ENCODE data around the gene OAT.
"Not testable (repeated sequence)": the region's sequence is repeated elsewhere in the genome, so short reads cannot be mapped to it uniquely, and the experiment has no call there.

DNA sequence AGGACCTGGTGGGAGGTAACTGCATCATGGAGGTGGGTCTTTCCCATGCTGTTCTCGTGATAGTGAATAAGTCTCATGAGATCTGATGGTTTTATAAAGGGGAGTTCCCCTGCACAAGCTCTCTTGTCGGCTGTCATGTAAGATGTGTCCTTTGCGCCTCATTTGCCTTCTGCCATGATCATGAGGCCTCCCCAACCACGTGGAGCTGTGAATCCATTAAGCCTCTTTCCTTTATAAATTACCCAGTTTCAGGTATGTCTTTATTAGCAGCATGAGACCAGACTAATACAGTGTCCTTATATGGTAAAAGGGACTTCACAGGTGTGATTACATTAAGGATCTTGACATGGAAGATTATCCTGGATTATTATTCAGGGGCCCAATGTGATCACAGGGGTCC lies 49.2 kb downstream of the OAT start:
- not testable (repeated sequence) for TF ChIP-seq GABPA (IDR thresholded peaks at IDR 0.05; ENCODE audit: low read depth); SUPT20H (IDR thresholded peaks at IDR 0.05; ENCODE audit: borderline replicate concordance, control insufficient read depth, low read depth, low read length); POLR2A (IDR thresholded peaks at IDR 0.05; ENCODE audit: low read depth, low read length); HDGF (IDR thresholded peaks at IDR 0.05); MYC (IDR thresholded peaks at IDR 0.05; ENCODE audit: insufficient read depth, insufficient read length, insufficient replicate concordance, low read length, severe bottlenecking)
- TF ChIP-seq, protein P1, sequence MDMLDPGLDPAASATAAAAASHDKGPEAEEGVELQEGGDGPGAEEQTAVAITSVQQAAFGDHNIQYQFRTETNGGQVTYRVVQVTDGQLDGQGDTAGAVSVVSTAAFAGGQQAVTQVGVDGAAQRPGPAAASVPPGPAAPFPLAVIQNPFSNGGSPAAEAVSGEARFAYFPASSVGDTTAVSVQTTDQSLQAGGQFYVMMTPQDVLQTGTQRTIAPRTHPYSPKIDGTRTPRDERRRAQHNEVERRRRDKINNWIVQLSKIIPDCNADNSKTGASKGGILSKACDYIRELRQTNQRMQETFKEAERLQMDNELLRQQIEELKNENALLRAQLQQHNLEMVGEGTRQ (IDR thresholded peaks at IDR 0.05; ENCODE audit: borderline replicate concordance, low read depth, low read length): not testable (repeated sequence)
- TF ChIP-seq, protein P2, sequence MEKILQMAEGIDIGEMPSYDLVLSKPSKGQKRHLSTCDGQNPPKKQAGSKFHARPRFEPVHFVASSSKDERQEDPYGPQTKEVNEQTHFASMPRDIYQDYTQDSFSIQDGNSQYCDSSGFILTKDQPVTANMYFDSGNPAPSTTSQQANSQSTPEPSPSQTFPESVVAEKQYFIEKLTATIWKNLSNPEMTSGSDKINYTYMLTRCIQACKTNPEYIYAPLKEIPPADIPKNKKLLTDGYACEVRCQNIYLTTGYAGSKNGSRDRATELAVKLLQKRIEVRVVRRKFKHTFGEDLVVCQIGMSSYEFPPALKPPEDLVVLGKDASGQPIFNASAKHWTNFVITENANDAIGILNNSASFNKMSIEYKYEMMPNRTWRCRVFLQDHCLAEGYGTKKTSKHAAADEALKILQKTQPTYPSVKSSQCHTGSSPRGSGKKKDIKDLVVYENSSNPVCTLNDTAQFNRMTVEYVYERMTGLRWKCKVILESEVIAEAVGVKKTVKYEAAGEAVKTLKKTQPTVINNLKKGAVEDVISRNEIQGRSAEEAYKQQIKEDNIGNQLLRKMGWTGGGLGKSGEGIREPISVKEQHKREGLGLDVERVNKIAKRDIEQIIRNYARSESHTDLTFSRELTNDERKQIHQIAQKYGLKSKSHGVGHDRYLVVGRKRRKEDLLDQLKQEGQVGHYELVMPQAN (conservative IDR thresholded peaks at IDR 0.05): not testable (repeated sequence)
- TF ChIP-seq, protein P3, sequence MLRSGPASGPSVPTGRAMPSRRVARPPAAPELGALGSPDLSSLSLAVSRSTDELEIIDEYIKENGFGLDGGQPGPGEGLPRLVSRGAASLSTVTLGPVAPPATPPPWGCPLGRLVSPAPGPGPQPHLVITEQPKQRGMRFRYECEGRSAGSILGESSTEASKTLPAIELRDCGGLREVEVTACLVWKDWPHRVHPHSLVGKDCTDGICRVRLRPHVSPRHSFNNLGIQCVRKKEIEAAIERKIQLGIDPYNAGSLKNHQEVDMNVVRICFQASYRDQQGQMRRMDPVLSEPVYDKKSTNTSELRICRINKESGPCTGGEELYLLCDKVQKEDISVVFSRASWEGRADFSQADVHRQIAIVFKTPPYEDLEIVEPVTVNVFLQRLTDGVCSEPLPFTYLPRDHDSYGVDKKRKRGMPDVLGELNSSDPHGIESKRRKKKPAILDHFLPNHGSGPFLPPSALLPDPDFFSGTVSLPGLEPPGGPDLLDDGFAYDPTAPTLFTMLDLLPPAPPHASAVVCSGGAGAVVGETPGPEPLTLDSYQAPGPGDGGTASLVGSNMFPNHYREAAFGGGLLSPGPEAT (IDR thresholded peaks at IDR 0.05; ENCODE audit: low read depth): not testable (repeated sequence)
- TF ChIP-seq, protein P4, sequence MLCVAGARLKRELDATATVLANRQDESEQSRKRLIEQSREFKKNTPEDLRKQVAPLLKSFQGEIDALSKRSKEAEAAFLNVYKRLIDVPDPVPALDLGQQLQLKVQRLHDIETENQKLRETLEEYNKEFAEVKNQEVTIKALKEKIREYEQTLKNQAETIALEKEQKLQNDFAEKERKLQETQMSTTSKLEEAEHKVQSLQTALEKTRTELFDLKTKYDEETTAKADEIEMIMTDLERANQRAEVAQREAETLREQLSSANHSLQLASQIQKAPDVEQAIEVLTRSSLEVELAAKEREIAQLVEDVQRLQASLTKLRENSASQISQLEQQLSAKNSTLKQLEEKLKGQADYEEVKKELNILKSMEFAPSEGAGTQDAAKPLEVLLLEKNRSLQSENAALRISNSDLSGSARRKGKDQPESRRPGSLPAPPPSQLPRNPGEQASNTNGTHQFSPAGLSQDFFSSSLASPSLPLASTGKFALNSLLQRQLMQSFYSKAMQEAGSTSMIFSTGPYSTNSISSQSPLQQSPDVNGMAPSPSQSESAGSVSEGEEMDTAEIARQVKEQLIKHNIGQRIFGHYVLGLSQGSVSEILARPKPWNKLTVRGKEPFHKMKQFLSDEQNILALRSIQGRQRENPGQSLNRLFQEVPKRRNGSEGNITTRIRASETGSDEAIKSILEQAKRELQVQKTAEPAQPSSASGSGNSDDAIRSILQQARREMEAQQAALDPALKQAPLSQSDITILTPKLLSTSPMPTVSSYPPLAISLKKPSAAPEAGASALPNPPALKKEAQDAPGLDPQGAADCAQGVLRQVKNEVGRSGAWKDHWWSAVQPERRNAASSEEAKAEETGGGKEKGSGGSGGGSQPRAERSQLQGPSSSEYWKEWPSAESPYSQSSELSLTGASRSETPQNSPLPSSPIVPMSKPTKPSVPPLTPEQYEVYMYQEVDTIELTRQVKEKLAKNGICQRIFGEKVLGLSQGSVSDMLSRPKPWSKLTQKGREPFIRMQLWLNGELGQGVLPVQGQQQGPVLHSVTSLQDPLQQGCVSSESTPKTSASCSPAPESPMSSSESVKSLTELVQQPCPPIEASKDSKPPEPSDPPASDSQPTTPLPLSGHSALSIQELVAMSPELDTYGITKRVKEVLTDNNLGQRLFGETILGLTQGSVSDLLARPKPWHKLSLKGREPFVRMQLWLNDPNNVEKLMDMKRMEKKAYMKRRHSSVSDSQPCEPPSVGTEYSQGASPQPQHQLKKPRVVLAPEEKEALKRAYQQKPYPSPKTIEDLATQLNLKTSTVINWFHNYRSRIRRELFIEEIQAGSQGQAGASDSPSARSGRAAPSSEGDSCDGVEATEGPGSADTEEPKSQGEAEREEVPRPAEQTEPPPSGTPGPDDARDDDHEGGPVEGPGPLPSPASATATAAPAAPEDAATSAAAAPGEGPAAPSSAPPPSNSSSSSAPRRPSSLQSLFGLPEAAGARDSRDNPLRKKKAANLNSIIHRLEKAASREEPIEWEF (IDR thresholded peaks at IDR 0.05; ENCODE audit: insufficient replicate concordance, low read depth, low read length): not testable (repeated sequence)
- TF ChIP-seq, protein P5, sequence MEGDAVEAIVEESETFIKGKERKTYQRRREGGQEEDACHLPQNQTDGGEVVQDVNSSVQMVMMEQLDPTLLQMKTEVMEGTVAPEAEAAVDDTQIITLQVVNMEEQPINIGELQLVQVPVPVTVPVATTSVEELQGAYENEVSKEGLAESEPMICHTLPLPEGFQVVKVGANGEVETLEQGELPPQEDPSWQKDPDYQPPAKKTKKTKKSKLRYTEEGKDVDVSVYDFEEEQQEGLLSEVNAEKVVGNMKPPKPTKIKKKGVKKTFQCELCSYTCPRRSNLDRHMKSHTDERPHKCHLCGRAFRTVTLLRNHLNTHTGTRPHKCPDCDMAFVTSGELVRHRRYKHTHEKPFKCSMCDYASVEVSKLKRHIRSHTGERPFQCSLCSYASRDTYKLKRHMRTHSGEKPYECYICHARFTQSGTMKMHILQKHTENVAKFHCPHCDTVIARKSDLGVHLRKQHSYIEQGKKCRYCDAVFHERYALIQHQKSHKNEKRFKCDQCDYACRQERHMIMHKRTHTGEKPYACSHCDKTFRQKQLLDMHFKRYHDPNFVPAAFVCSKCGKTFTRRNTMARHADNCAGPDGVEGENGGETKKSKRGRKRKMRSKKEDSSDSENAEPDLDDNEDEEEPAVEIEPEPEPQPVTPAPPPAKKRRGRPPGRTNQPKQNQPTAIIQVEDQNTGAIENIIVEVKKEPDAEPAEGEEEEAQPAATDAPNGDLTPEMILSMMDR (IDR thresholded peaks at IDR 0.05 in 2 of 3, conservative IDR thresholded peaks at IDR 0.05 in 1 of 3; ENCODE audit: control insufficient read depth in 2 of 3, extremely low read depth in 1 of 3, insufficient read depth in 1 of 3, low read depth in 3 of 3, low read length in 3 of 3): not testable (repeated sequence)

Data from GM12878 (cell line).